ENCODE measurements around the gene ENG. TPM values are rescaled to one million over a fixed set of nuclear protein-coding genes. Genes with fewer than 3 reads are reported as not detected.

Gene ENG
- polyA plus RNA-seq, 3 donors = 15.7 to 26.0 (median 17.9) TPM

GRCh38 chr9:127862075-127863011 lies 7.9 kb upstream of the ENG start:
- intact Hi-C loops (cut with micrococcal nuclease) = loop anchor here in 1 of 2 donors (5.0 kb wide), 2 partner anchors 35 to 55 kb away; partner anchors contain the start of gene ST6GALNAC4
- 12% methylated on average over 15 of the region's 29 CpGs for WGBS (ENCODE audit: insufficient coverage)
- Histone ChIP-seq H4K20me1 (ENCODE audit: insufficient read depth, low read length) (no peaks in the 10 kb centered on the region), H3K36me3 (replicated peaks in 1 of 2; ENCODE audit: control insufficient read depth in 1 of 2, insufficient read depth in 2 of 2, low read length in 2 of 2) (no peaks in the 10 kb centered on the region), H3K9ac (ENCODE audit: insufficient read depth, low read length, poor library complexity, severe bottlenecking) (peak overlapping the region; percentile 66), H3K4me3 (replicated peaks in 1 of 3; ENCODE audit: low read depth in 2 of 3, low read length in 3 of 3) (peak overlapping the region in 1 of 3 experiments; percentile 16), H3K27me3 (ENCODE audit: control insufficient read depth in 2 of 2, insufficient read depth in 2 of 2, low read length in 2 of 2) (no peaks in the 10 kb centered on the region), H3K9me3 (replicated peaks in 1 of 2; ENCODE audit: control insufficient read depth in 1 of 2, insufficient read depth in 1 of 2, low read length in 2 of 2) (no peaks in the 10 kb centered on the region), H3K27ac (ENCODE audit: low read depth in 1 of 2, low read length in 2 of 2) (peak overlapping the region; percentile 90 to 92), H3K4me1 (ENCODE audit: control insufficient read depth in 1 of 2, insufficient read depth in 2 of 2, low read length in 2 of 2) (peaks cover 57 to 63% of the 10 kb centered on the region in 2 donors), H2AFZ (ENCODE audit: insufficient read depth, low read depth, low read length, poor library complexity, severe bottlenecking) (peak overlapping the region; percentile 65), H3K79me2 (ENCODE audit: insufficient read depth, low read length) (no peaks in the 10 kb centered on the region), H3K4me2 (replicated peaks; ENCODE audit: extremely low read depth, low read length, poor library complexity, severe bottlenecking) (peak overlapping the region; percentile 12)
- DNase-seq = peak; percentile 89 to 95 (median 93)
- Mint-ChIP-seq H3K4me3 (peak overlapping the region in 1 of 2 donors; percentile 34), H3K4me1 (peaks cover 62% of the 10 kb centered on the region), H3K27ac (peak overlapping the region; percentile 94 to 98 (median 98)), H3K27me3 (ENCODE audit: low read depth in 3 of 3) (peaks cover 0 to 7% (median 1%) of the 10 kb centered on the region in 3 donors), H3K9me3 (peaks cover 0 to 3% (median 0%) of the 10 kb centered on the region in 7 donors), H3K36me3 (peaks cover 3 to 4% of the 10 kb centered on the region in 2 donors)
- TF ChIP-seq, protein P1, sequence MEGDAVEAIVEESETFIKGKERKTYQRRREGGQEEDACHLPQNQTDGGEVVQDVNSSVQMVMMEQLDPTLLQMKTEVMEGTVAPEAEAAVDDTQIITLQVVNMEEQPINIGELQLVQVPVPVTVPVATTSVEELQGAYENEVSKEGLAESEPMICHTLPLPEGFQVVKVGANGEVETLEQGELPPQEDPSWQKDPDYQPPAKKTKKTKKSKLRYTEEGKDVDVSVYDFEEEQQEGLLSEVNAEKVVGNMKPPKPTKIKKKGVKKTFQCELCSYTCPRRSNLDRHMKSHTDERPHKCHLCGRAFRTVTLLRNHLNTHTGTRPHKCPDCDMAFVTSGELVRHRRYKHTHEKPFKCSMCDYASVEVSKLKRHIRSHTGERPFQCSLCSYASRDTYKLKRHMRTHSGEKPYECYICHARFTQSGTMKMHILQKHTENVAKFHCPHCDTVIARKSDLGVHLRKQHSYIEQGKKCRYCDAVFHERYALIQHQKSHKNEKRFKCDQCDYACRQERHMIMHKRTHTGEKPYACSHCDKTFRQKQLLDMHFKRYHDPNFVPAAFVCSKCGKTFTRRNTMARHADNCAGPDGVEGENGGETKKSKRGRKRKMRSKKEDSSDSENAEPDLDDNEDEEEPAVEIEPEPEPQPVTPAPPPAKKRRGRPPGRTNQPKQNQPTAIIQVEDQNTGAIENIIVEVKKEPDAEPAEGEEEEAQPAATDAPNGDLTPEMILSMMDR (IDR thresholded peaks at IDR 0.05) = no peak

GRCh38 chr9:127860779-127861178 lies 6.3 kb upstream of the ENG start:
- Mint-ChIP-seq H3K27ac (peak overlapping the region in 2 of 7 donors; percentile 31 to 40), H3K36me3 (peaks cover 4% of the 10 kb centered on the region in 2 donors), H3K9me3 (peaks cover 0 to 2% (median 0%) of the 10 kb centered on the region in 7 donors), H3K27me3 (ENCODE audit: low read depth in 3 of 3) (peaks cover 0 to 5% (median 1%) of the 10 kb centered on the region in 3 donors), H3K4me3 (no peak overlapping the region), H3K4me1 (peaks cover 57% of the 10 kb centered on the region)
- DNase-seq = no peak
- H3K27me3 ChIP-seq (ENCODE audit: control insufficient read depth in 2 of 2, insufficient read depth in 2 of 2, low read length in 2 of 2) = no peaks in the 10 kb centered on the region
- H3K4me2 ChIP-seq (replicated peaks; ENCODE audit: extremely low read depth, low read length, poor library complexity, severe bottlenecking) = no peak overlapping the region
- intact Hi-C loops (cut with micrococcal nuclease) = loop anchor here in 1 of 2 donors (5.0 kb wide), 2 partner anchors 33 to 57 kb away; partner anchors contain the start of gene ST6GALNAC4
- H3K36me3 ChIP-seq (replicated peaks in 1 of 2; ENCODE audit: control insufficient read depth in 1 of 2, insufficient read depth in 2 of 2, low read length in 2 of 2) = no peaks in the 10 kb centered on the region
- no peak overlapping the region for H2AFZ ChIP-seq (ENCODE audit: insufficient read depth, low read depth, low read length, poor library complexity, severe bottlenecking)
- no peaks in the 10 kb centered on the region for H3K79me2 ChIP-seq (ENCODE audit: insufficient read depth, low read length)
- H3K9me3 ChIP-seq (replicated peaks in 1 of 2; ENCODE audit: control insufficient read depth in 1 of 2, insufficient read depth in 1 of 2, low read length in 2 of 2) = no peaks in the 10 kb centered on the region
- TF ChIP-seq, protein P1 (IDR thresholded peaks at IDR 0.05) = no peak
- H3K4me3 ChIP-seq (replicated peaks in 1 of 3; ENCODE audit: low read depth in 2 of 3, low read length in 3 of 3) = no peak overlapping the region
- H4K20me1 ChIP-seq (ENCODE audit: insufficient read depth, low read length) = no peaks in the 10 kb centered on the region
- H3K27ac ChIP-seq (ENCODE audit: low read depth in 1 of 2, low read length in 2 of 2) = no peak overlapping the region
- H3K9ac ChIP-seq (ENCODE audit: insufficient read depth, low read length, poor library complexity, severe bottlenecking) = no peak overlapping the region
- WGBS (ENCODE audit: insufficient coverage) = 90% methylated on average over 5 of the region's 11 CpGs
- peaks cover 48 to 58% of the 10 kb centered on the region in 2 donors for H3K4me1 ChIP-seq (ENCODE audit: control insufficient read depth in 1 of 2, insufficient read depth in 2 of 2, low read length in 2 of 2)

Data from CD14-positive monocyte (primary cell).